Ramos (cell line): ENCODE results near the gene CLASP1.
"Not testable (repeated sequence)": the region's sequence is repeated elsewhere in the genome, so short reads cannot be mapped to it uniquely, and the experiment has no call there.

Experiments
- in situ Hi-C: fragments of 300-500 bp; cut with MboI; formaldehyde crosslinking; loops from one replicate; pipeline ENCODE4 v1.14.3; 2022; ENCODE audit warnings: low sequenced_read_pairs; ENCODE audit not compliant: unreplicated experiment

CLASP1 gene

GRCh38 chr2:121663434-121663833 lies 14.2 kb upstream of the CLASP1 start:
- in situ Hi-C loops: no loop called here

GRCh38 chr2:121662656-121663055 lies 13.4 kb upstream of the CLASP1 start:
- in situ Hi-C loops: no loop called here

- in situ Hi-C loops: no loop called here
These were observed 10.7 kb upstream of the CLASP1 start for GRCh38 chr2:121659933-121660332.

- in situ Hi-C loops: not testable (repeated sequence)
These were observed 9.1 kb upstream of the CLASP1 start for GRCh38 chr2:121658393-121658792.

- in situ Hi-C loops: no loop called here
These were observed 3.8 kb upstream of the CLASP1 start for GRCh38 chr2:121653035-121653434.

GRCh38 chr2:121650315-121650930 lies 1.2 kb upstream of the CLASP1 start:
- in situ Hi-C loops: no loop called here

- in situ Hi-C loops: no loop called here
These were observed 493 bp upstream of the CLASP1 start for GRCh38 chr2:121649596-121650314.

- in situ Hi-C loops: no loop called here
These were observed 785 bp downstream of the CLASP1 start for GRCh38 chr2:121648206-121649148.

GRCh38 chr2:121647396-121647795 lies 1.9 kb downstream of the CLASP1 start:
- in situ Hi-C loops: no loop called here

- in situ Hi-C loops: no loop called here
These were observed 4.5 kb downstream of the CLASP1 start for GRCh38 chr2:121644715-121645114.

GRCh38 chr2:121643877-121644276 lies 5.4 kb downstream of the CLASP1 start:
- in situ Hi-C loops: no loop called here

- in situ Hi-C loops: no loop called here
These were observed 8.6 kb downstream of the CLASP1 start for GRCh38 chr2:121640380-121641316.

- in situ Hi-C loops: not testable (repeated sequence)
These were observed 9.4 kb downstream of the CLASP1 start for GRCh38 chr2:121639846-121640245.

- in situ Hi-C loops: no loop called here
These were observed 10.9 kb downstream of the CLASP1 start for GRCh38 chr2:121638333-121638732.

- in situ Hi-C loops: no loop called here
These were observed 13.9 kb downstream of the CLASP1 start for GRCh38 chr2:121635371-121635770.

GRCh38 chr2:121634354-121635307 lies 14.6 kb downstream of the CLASP1 start:
- in situ Hi-C loops: no loop called here

- in situ Hi-C loops: no loop called here
These were observed 15.8 kb downstream of the CLASP1 start for GRCh38 chr2:121633463-121633862.

- in situ Hi-C loops: no loop called here
These were observed 21.7 kb downstream of the CLASP1 start for GRCh38 chr2:121627525-121628050.
